Central memory CD4-positive, alpha-beta T cell (primary cell): ENCODE data around the gene NDOR1.

ENCODE experiments used
- DNase-seq: peaks from one replicate; pipeline ENCODE4 v3.0.0; 2022

Gene NDOR1

DNA sequence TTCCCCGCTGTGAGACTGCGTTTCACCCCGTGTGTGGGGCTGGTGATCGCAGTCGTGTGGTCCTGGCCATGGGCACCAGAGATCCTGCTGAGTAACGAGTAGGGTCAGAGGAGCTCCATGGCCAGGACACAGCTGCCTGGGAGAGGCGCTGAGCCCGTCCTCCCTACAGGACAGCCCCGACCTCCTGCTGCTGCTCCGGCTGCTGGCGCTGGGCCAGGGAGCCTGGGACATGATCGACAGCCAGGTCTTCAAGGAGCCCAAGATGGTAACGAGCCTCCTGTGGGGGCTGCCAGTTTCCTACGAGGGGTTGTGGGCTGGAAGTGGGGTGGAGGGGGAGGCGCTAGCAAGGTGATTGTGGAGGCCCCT, 60.6 kb downstream of the NDOR1 start:
- no peak for DNase-seq
